Activated naive CD8-positive, alpha-beta T cell treated with anti-CD3 and anti-CD28 coated beads, Interleukin-2, amount 10 ng/mL, durations not matched to agents 7 days and 5 days (primary cell): ENCODE measurements around the gene ZNF234. TPM values are rescaled to one million over a fixed set of nuclear protein-coding genes. Genes with fewer than 3 reads are reported as not detected.
"Not testable (repeated sequence)": the region's sequence is repeated elsewhere in the genome, so short reads cannot be mapped to it uniquely, and the experiment has no call there.

Experiments used
- ATAC-seq: fragments of 150-1000 bp; cut with Tn5 transposase; one replicate; pipeline ENCODE4 v1.10.0; 2021; ENCODE audit warnings: low read depth, moderate library complexity
- POLR2A ChIA-PET: fragments of 350-600 bp; sonication (Branson Sonifier 250); formaldehyde crosslinking; loops from one replicate; lab custom pipeline; 2021; ENCODE audit warnings: antibody characterized with exemption; lab: Charles Lee
- DNase-seq: peaks from one replicate; pipeline ENCODE4 v3.0.0; 2021
- H3K27ac Mint-ChIP-seq: one replicate; pipeline ENCODE4 v1.8.0; 2022; ENCODE audit warnings: mild to moderate bottlenecking, mixed read lengths
- H3K27me3 Mint-ChIP-seq: one replicate; pipeline ENCODE4 v1.8.0; 2022; ENCODE audit warnings: mild to moderate bottlenecking, moderate library complexity, mixed read lengths
- H3K36me3 Mint-ChIP-seq: one replicate; pipeline ENCODE4 v1.8.0; 2021; ENCODE audit warnings: mild to moderate bottlenecking, mixed read lengths
- H3K4me1 Mint-ChIP-seq: one replicate; pipeline ENCODE4 v1.8.0; 2021; ENCODE audit warnings: mixed read lengths
- H3K4me3 Mint-ChIP-seq: one replicate; pipeline ENCODE4 v1.8.0; 2022; ENCODE audit warnings: mild to moderate bottlenecking, moderate library complexity, mixed read lengths
- H3K9me3 Mint-ChIP-seq: one replicate; pipeline ENCODE4 v1.8.0; 2021; ENCODE audit warnings: mixed read lengths
- total RNA-seq, 2 experiments: library from RNA; stranded (reverse); gene quantifications; one replicate each; pipeline ENCODE4 v1.2.3, GENCODE V29; 2021

ZNF234 gene
- 10 to 100 TPM; 16.4 to 18.2 TPM for total RNA-seq

- Mint-ChIP-seq H3K9me3 (peaks cover 14% of the 10 kb centered on the region), H3K27me3 (no peaks in the 10 kb centered on the region), H3K4me3 (peak within 1 kb of the TSS; percentile 93), H3K4me1 (peaks cover 7% of the 10 kb centered on the region), H3K36me3 (peaks cover 27% of the 10 kb centered on the region), H3K27ac (peak within 1 kb of the TSS; percentile 82)
- peak; percentile 67 for DNase-seq
- peak; percentile 75 for ATAC-seq
- POLR2A ChIA-PET = interaction anchor here (1.0 to 2.1 kb wide), 3 partner anchors 23 to 163 kb away, joined by 4 to 9 read pairs (median 4); partner anchors contain the start of genes ZNF226 and ZNF227
Measured at GRCh38 chr19:44141191-44142058, at the start of gene ZNF234. ZNF234 (plus strand) TSS chr19:44141554; CDS start chr19:44144633, 3,079 bp downstream.

- POLR2A ChIA-PET = no interaction called here
- H3K9me3 Mint-ChIP-seq = peaks cover 5% of the 10 kb centered on the region
- peaks cover 18% of the 10 kb centered on the region for H3K36me3 Mint-ChIP-seq
Measured at GRCh38 chr19:44092108-44092507, 49.2 kb upstream of the ZNF234 start.

GRCh38 chr19:44093931-44094765 is 47.2 kb upstream of the ZNF234 start, which contains the start of gene ZNF224:
ZNF224 (plus strand) TSS chr19:44094361; CDS start chr19:44097874, 3,513 bp downstream.
- POLR2A ChIA-PET = interaction anchor here (0.6 to 2.2 kb wide), 10 partner anchors 19 to 406 kb away, joined by 3 to 9 read pairs (median 4); partner anchors contain the start of genes ZNF180, ZNF221, ZNF222 and ZNF225
- Mint-ChIP-seq H3K27me3 (no peaks in the 10 kb centered on the region), H3K36me3 (peaks cover 29% of the 10 kb centered on the region), H3K9me3 (peaks cover 7% of the 10 kb centered on the region), H3K4me3 (peak within 1 kb of the TSS; percentile 92), H3K4me1 (peaks cover 17% of the 10 kb centered on the region), H3K27ac (peak within 1 kb of the TSS; percentile 92)
- DNase-seq (peak; percentile 76), ATAC-seq (peak; percentile 80)

More at GRCh38 chr19:44092108-44092507, 49.2 kb upstream of the ZNF234 start:
- DNase-seq = no peak
- ATAC-seq = no peak
- H3K27me3 Mint-ChIP-seq = no peaks in the 10 kb centered on the region
- no peak overlapping the region for H3K4me3 Mint-ChIP-seq
- peaks cover 15% of the 10 kb centered on the region for H3K4me1 Mint-ChIP-seq
- H3K27ac Mint-ChIP-seq = no peak overlapping the region

GRCh38 chr19:44107751-44108150 is 33.6 kb upstream of the ZNF234 start:
- H3K4me1 Mint-ChIP-seq = peaks cover 7% of the 10 kb centered on the region
- peaks cover 40% of the 10 kb centered on the region for H3K9me3 Mint-ChIP-seq
- H3K27me3 Mint-ChIP-seq = no peaks in the 10 kb centered on the region
- POLR2A ChIA-PET = no interaction called here
- DNase-seq (no peak), ATAC-seq (no peak)
- peaks cover 68% of the 10 kb centered on the region for H3K36me3 Mint-ChIP-seq
- no peak overlapping the region for H3K4me3 Mint-ChIP-seq
- H3K27ac Mint-ChIP-seq = no peak overlapping the region

GRCh38 chr19:44109458-44109857 is 31.9 kb upstream of the ZNF234 start:
- Mint-ChIP-seq H3K9me3 (peaks cover 32% of the 10 kb centered on the region), H3K4me1 (peaks cover 12% of the 10 kb centered on the region), H3K27me3 (no peaks in the 10 kb centered on the region), H3K27ac (no peak overlapping the region), H3K4me3 (no peak overlapping the region), H3K36me3 (peaks cover 52% of the 10 kb centered on the region)
- POLR2A ChIA-PET = no interaction called here
- no peak for DNase-seq
- no peak for ATAC-seq

GRCh38 chr19:44111910-44112463 is 29.4 kb upstream of the ZNF234 start:
- Mint-ChIP-seq H3K27ac (no peak overlapping the region), H3K36me3 (peaks cover 45% of the 10 kb centered on the region), H3K4me1 (peaks cover 17% of the 10 kb centered on the region), H3K27me3 (no peaks in the 10 kb centered on the region), H3K9me3 (peaks cover 27% of the 10 kb centered on the region), H3K4me3 (peak overlapping the region; percentile 53)
- ATAC-seq = no peak
- DNase-seq = no peak
- POLR2A ChIA-PET = interaction anchor here (2.1 kb wide), 1 partner anchor 17 kb away, joined by 9 read pairs; no protein-coding TSS in a partner anchor

- Mint-ChIP-seq H3K4me1 (peaks cover 17% of the 10 kb centered on the region), H3K9me3 (peaks cover 20% of the 10 kb centered on the region), H3K27me3 (no peaks in the 10 kb centered on the region), H3K27ac (no peak overlapping the region), H3K36me3 (peaks cover 42% of the 10 kb centered on the region), H3K4me3 (peak overlapping the region; percentile 99)
- ATAC-seq (no peak), DNase-seq (no peak)
- POLR2A ChIA-PET = interaction anchor here (2.1 kb wide), 1 partner anchor 18 kb away, joined by 9 read pairs; no protein-coding TSS in a partner anchor
Measured at GRCh38 chr19:44112802-44113137, 28.6 kb upstream of the ZNF234 start.

- peak; percentile 88 for ATAC-seq
- Mint-ChIP-seq H3K27me3 (no peaks in the 10 kb centered on the region), H3K36me3 (peaks cover 41% of the 10 kb centered on the region), H3K4me3 (peak within 1 kb of the TSS; percentile 99), H3K4me1 (peaks cover 17% of the 10 kb centered on the region), H3K27ac (peak within 1 kb of the TSS; percentile 91), H3K9me3 (peaks cover 15% of the 10 kb centered on the region)
- POLR2A ChIA-PET = interaction anchor here (2.1 kb wide), 1 partner anchor 18 kb away, joined by 9 read pairs; no protein-coding TSS in a partner anchor
- peak; percentile 75 for DNase-seq
Measured at GRCh38 chr19:44113138-44113783, 28.1 kb upstream of the ZNF234 start, which contains the start of gene ZNF225. ZNF225 (plus strand) TSS chr19:44113399; CDS start chr19:44115828, 2,429 bp downstream.

GRCh38 chr19:44113784-44114390 is 27.5 kb upstream of the ZNF234 start:
- DNase-seq = no peak
- peak; percentile 25 for ATAC-seq

GRCh38 chr19:44121162-44121561 is 20.2 kb upstream of the ZNF234 start:
- ATAC-seq, H3K27me3 Mint-ChIP-seq, H3K4me3 Mint-ChIP-seq, H3K4me1 Mint-ChIP-seq, POLR2A ChIA-PET, H3K27ac Mint-ChIP-seq, DNase-seq: not testable (repeated sequence)
- Mint-ChIP-seq H3K9me3 (peaks cover 44% of the 10 kb centered on the region), H3K36me3 (peaks cover 87% of the 10 kb centered on the region)

More at GRCh38 chr19:44113784-44114390, 27.5 kb upstream of the ZNF234 start:
- H3K9me3 Mint-ChIP-seq = peaks cover 13% of the 10 kb centered on the region
- peak overlapping the region; percentile 91 for H3K27ac Mint-ChIP-seq
- H3K27me3 Mint-ChIP-seq = no peaks in the 10 kb centered on the region
- H3K4me1 Mint-ChIP-seq = peaks cover 17% of the 10 kb centered on the region
- H3K36me3 Mint-ChIP-seq = peaks cover 43% of the 10 kb centered on the region
- peak overlapping the region; percentile 99 for H3K4me3 Mint-ChIP-seq
- POLR2A ChIA-PET = interaction anchor here (2.1 kb wide), 1 partner anchor 19 kb away, joined by 9 read pairs; no protein-coding TSS in a partner anchor

GRCh38 chr19:44131955-44132354 is 9.4 kb upstream of the ZNF234 start:
- no peak for ATAC-seq
- no peaks in the 10 kb centered on the region for H3K27me3 Mint-ChIP-seq
- no peak overlapping the region for H3K27ac Mint-ChIP-seq
- no peak overlapping the region for H3K4me3 Mint-ChIP-seq
- H3K9me3 Mint-ChIP-seq = peaks cover 17% of the 10 kb centered on the region
- POLR2A ChIA-PET = no interaction called here
- no peaks in the 10 kb centered on the region for H3K4me1 Mint-ChIP-seq
- H3K36me3 Mint-ChIP-seq = peaks cover 35% of the 10 kb centered on the region
- no peak for DNase-seq

GRCh38 chr19:44142059-44142433 is 692 bp downstream of the ZNF234 start:
- Mint-ChIP-seq H3K4me3 (peak overlapping the region; percentile 93), H3K27me3 (no peaks in the 10 kb centered on the region), H3K4me1 (peaks cover 7% of the 10 kb centered on the region), H3K27ac (peak overlapping the region; percentile 82), H3K9me3 (peaks cover 14% of the 10 kb centered on the region), H3K36me3 (peaks cover 29% of the 10 kb centered on the region)
- peak; percentile 35 for DNase-seq
- POLR2A ChIA-PET = interaction anchor here (1.0 to 2.1 kb wide), 3 partner anchors 23 to 162 kb away, joined by 4 to 9 read pairs (median 4); partner anchors contain the start of genes ZNF226 and ZNF227
- ATAC-seq = no peak
